Activated CD8-positive, alpha-beta memory T cell treated with anti-CD3 and anti-CD28 coated beads, Interleukin-2, amount 50 U/mL, for 24 hours (primary cell): ENCODE measurements around the gene YTHDF1.

Experiments used
- DNase-seq: peaks from one replicate; pipeline ENCODE4 v3.0.0-alpha.2; 2020; ENCODE audit errors: extremely low read depth

The YTHDF1 gene

GRCh38 chr20:63210011-63210605, 5.8 kb downstream of the YTHDF1 start:
- no peak for DNase-seq

GRCh38 chr20:63208346-63208909, 7.5 kb downstream of the YTHDF1 start:
- no peak for DNase-seq

GRCh38 chr20:63206878-63207277, 9.1 kb downstream of the YTHDF1 start:
- DNase-seq, result no peak

GRCh38 chr20:63205896-63206295, 10.0 kb downstream of the YTHDF1 start:
- DNase-seq, result no peak

GRCh38 chr20:63204362-63204761, 11.6 kb downstream of the YTHDF1 start:
- no peak for DNase-seq

GRCh38 chr20:63202811-63203526, 13.0 kb downstream of the YTHDF1 start:
- no peak for DNase-seq

- no peak for DNase-seq
These were observed 13.9 kb downstream of the YTHDF1 start for GRCh38 chr20:63202021-63202420.

- no peak for DNase-seq
These were observed 17.3 kb downstream of the YTHDF1 start for GRCh38 chr20:63198606-63199005.

GRCh38 chr20:63196768-63197470, 19.0 kb downstream of the YTHDF1 start:
- no peak for DNase-seq

GRCh38 chr20:63194797-63195173, 21.1 kb downstream of the YTHDF1 start:
- DNase-seq, result no peak

GRCh38 chr20:63194007-63194796, 21.7 kb downstream of the YTHDF1 start:
- no peak for DNase-seq

GRCh38 chr20:63192721-63193120, 23.2 kb downstream of the YTHDF1 start:
- DNase-seq, result no peak

GRCh38 chr20:63191400-63191799, 24.5 kb downstream of the YTHDF1 start:
- no peak for DNase-seq

GRCh38 chr20:63190828-63191227, 25.1 kb downstream of the YTHDF1 start:
- DNase-seq, result no peak

- DNase-seq, result no peak
These were observed 25.9 kb downstream of the YTHDF1 start for GRCh38 chr20:63189846-63190559.

GRCh38 chr20:63189322-63189642, 26.6 kb downstream of the YTHDF1 start:
- DNase-seq, result no peak

GRCh38 chr20:63188641-63189321, 27.1 kb downstream of the YTHDF1 start:
- DNase-seq, result no peak

GRCh38 chr20:63188159-63188442, 27.8 kb downstream of the YTHDF1 start:
- DNase-seq, result no peak

GRCh38 chr20:63187338-63188158, 28.4 kb downstream of the YTHDF1 start:
- DNase-seq, result no peak
